Measurements from ENCODE around the gene EXD2.

EXD2 gene

DNA sequence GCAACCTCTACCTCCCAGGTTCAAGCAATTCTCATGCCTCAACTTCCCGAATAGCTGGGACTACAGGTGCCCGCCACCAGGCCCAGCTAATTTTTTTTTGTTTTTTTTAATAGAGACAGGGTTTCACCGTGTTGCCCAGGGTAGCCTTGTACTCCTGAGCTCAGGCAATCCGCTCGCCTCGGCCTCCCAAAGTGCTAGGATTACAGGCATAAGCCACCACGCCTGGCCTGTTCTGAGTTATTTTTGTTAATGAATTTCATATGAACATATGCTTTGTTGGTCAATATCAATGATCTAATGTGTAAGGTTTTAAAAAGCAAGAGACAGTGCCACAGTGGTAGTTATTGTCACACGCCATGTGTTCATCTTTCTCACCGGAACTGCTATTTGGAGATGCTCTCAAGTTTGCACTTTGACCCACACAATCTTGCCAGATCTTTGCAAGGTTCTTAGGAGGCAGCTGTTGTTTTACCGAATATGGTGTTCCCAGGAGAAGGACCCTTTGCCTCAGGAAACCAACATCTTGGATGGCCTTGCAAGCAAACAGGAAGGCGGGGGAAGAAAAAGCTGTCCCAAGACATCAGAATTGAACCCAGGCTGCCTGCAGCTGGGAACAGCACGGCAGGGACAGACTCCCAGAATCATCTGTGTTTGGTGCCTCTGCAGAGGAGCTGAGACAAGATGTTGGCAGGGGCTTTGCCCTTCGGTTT is 98.7 kb downstream of the EXD2 start:
- TF ChIP-seq GATA3 (IDR thresholded peaks at IDR 0.05; ENCODE audit: low read depth, low read length) (no peak), GATA2 (IDR thresholded peaks at IDR 0.05; ENCODE audit: low read depth, low read length) (no peak)

DNA sequence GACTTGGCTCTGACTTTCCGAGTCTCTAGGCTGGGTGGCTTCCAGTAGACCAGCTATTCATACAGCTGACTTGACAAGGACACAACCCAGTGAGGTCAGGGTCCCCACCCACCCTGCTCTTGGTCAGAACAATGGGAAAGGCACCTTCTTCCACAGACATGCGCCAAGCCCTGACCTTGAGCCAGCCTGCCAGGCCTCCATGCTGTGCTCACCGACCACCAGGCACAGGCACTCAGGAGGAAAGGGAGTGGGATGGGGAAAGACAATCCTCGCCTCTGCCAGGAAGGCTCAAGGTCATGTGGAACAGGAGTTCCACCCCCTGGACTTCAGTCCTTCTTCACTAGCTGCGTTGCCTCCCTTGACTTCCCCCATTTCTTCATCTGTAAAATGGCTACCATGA is 100.1 kb downstream of the EXD2 start:
- TF ChIP-seq GATA2 (IDR thresholded peaks at IDR 0.05; ENCODE audit: low read depth, low read length) (no peak), GATA3 (IDR thresholded peaks at IDR 0.05; ENCODE audit: low read depth, low read length) (no peak)

DNA sequence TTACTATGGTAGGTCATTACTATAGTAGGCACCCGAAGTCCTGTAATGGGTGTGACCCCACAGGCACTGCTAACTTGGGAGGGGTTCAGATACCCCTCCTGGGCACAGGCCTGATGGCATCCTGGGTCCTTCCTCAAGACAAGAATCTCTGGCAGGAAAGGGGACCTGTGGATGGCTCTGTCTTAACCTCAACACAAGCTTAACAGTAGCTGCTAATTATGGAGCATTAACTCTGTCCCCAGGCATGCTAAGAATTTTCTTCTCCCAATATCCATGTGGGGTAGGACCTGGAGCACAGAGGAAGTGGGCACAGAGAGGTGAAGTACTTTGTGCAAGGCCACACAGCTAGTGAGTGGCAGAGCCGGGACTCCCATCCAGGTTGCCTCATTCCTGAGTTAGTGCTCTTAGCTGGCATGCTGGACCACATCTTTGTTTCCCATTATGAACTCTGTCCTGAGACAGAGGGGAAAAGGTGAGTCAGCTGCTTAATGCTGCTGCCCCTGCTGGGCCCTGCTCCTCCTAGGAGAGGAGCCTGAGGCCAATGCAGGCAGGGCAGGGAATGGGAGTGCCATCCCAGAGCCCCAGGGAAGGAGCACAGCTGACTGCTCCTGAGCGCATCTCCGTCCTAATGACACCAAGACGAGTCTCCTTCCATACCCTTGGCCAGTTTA is 100.7 kb downstream of the EXD2 start:
- TF ChIP-seq GATA3 (IDR thresholded peaks at IDR 0.05; ENCODE audit: low read depth, low read length) (no peak), GATA2 (IDR thresholded peaks at IDR 0.05; ENCODE audit: low read depth, low read length) (no peak)
